HepG2 (cell line): Measurements from ENCODE around the gene CEACAM3.

Experiments
- CBX1 ChIP-seq: IDR thresholded peaks from one replicate; pipeline ENCODE4 v1.6.1; 2016; ENCODE audit warnings: antibody characterized with exemption, low read depth
- GATAD1 ChIP-seq: IDR thresholded peaks from 2 replicates; pipeline ENCODE4 v1.6.1; 2016; ENCODE audit warnings: missing genetic modification reagents, missing compliant biosample characterization
- PRPF4 ChIP-seq: fragments of 200-400 bp; formaldehyde crosslinking; IDR thresholded peaks from 2 replicates; pipeline ENCODE4 v1.6.1; 2016; ENCODE audit warnings: low read length, low read depth; ENCODE audit not compliant: poor library complexity, severe bottlenecking
- SIX4 ChIP-seq: sonication (generic); formaldehyde crosslinking; IDR thresholded peaks from 2 replicates; pipeline ENCODE4 v1.4.0; 2020; ENCODE audit warnings: missing genetic modification reagents
- SRF ChIP-seq: IDR thresholded peaks from 2 replicates; pipeline ENCODE4 v1.6.1; 2011; ENCODE audit warnings: mild to moderate bottlenecking, low read depth, low read length, moderate library complexity
- ZBTB8A ChIP-seq: sonication (generic); formaldehyde crosslinking; IDR thresholded peaks from 2 replicates; pipeline ENCODE4 v1.4.0; 2020; ENCODE audit warnings: mild to moderate bottlenecking, low read depth, missing genetic modification reagents, borderline replicate concordance
- TF ChIP-seq, protein P1 (sequence below): IDR thresholded peaks from 2 replicates; pipeline ENCODE4 v1.6.1; 2012; ENCODE audit warnings: inconsistent platforms
- TF ChIP-seq, protein P2 (sequence below): IDR thresholded peaks from 2 replicates; pipeline ENCODE4 v1.6.1; 2016; ENCODE audit warnings: low read depth, control low read depth
- TF ChIP-seq, protein P3 (sequence below): sonication (generic); formaldehyde crosslinking; IDR thresholded peaks from 2 replicates; pipeline ENCODE4 v1.4.0; 2020; ENCODE audit warnings: missing genetic modification reagents

DNA sequence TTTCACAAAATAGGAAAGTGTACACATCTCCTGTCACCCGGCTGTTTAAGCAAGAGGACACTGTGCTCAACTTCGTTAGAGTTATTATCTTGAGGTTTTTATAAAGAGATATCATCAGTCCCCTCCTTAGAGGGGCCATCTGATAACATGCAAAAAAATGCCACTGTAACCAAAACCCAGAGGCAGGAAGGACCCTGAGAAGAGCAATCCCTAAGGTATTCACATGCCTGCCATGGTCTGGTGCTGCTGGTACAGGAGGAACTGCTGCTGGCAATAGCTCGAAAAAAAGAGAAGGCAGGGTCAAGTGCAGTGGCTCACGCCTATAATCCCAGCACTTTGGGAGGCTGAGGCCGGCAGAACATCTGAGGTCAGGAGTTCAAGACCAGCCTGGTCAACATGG lies 12.8 kb upstream of the CEACAM3 start:
- TF ChIP-seq, protein P1, sequence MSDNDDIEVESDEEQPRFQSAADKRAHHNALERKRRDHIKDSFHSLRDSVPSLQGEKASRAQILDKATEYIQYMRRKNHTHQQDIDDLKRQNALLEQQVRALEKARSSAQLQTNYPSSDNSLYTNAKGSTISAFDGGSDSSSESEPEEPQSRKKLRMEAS: no peak
- TF ChIP-seq GATAD1 (CRISPR knock-in tag) (no peak), PRPF4 (no peak), ZBTB8A (CRISPR knock-in tag) (no peak), CBX1 (no peak), SIX4 (CRISPR knock-in tag) (no peak), SRF (no peak)
- TF ChIP-seq, protein P2, sequence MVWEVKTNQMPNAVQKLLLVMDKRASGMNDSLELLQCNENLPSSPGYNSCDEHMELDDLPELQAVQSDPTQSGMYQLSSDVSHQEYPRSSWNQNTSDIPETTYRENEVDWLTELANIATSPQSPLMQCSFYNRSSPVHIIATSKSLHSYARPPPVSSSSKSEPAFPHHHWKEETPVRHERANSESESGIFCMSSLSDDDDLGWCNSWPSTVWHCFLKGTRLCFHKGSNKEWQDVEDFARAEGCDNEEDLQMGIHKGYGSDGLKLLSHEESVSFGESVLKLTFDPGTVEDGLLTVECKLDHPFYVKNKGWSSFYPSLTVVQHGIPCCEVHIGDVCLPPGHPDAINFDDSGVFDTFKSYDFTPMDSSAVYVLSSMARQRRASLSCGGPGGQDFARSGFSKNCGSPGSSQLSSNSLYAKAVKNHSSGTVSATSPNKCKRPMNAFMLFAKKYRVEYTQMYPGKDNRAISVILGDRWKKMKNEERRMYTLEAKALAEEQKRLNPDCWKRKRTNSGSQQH (CRISPR knock-in tag): no peak
- TF ChIP-seq, protein P3, sequence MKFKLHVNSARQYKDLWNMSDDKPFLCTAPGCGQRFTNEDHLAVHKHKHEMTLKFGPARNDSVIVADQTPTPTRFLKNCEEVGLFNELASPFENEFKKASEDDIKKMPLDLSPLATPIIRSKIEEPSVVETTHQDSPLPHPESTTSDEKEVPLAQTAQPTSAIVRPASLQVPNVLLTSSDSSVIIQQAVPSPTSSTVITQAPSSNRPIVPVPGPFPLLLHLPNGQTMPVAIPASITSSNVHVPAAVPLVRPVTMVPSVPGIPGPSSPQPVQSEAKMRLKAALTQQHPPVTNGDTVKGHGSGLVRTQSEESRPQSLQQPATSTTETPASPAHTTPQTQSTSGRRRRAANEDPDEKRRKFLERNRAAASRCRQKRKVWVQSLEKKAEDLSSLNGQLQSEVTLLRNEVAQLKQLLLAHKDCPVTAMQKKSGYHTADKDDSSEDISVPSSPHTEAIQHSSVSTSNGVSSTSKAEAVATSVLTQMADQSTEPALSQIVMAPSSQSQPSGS (CRISPR knock-in tag): no peak
